NCI-H2227 treated with DMSO at 0.1 percent for 48 hours (cell line): Measurements from ENCODE around the gene KRT35.

Experiments used
- DNase-seq: peaks from one replicate; lab custom pipeline; 2025; lab: John Stamatoyannopoulos, UW

Gene KRT35

DNA sequence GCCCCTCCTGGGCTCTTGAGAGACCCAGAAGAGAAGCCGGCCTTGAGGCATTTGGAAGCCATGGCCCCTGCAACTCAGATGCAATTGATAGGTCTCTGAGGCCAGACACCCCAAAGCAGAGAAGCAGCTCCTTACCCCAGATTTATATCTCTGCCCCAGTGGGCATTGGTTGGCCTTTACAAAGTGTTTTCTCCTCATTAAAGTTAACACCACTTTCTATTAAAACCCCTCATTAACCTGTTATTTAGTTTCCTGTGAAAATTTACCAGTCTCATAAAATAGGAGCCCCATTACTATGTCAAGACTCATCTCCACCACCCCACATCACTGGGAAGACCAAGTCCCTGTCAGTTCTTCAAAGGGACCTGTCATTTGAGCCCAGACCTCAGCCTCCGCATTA lies at the start of gene KRT35:
TSS of gene KRT35 (minus strand) at position 116 of the 400 bp plus-strand sequence. CDS start at position 62, 54 bp downstream.
- no peak for DNase-seq

DNA sequence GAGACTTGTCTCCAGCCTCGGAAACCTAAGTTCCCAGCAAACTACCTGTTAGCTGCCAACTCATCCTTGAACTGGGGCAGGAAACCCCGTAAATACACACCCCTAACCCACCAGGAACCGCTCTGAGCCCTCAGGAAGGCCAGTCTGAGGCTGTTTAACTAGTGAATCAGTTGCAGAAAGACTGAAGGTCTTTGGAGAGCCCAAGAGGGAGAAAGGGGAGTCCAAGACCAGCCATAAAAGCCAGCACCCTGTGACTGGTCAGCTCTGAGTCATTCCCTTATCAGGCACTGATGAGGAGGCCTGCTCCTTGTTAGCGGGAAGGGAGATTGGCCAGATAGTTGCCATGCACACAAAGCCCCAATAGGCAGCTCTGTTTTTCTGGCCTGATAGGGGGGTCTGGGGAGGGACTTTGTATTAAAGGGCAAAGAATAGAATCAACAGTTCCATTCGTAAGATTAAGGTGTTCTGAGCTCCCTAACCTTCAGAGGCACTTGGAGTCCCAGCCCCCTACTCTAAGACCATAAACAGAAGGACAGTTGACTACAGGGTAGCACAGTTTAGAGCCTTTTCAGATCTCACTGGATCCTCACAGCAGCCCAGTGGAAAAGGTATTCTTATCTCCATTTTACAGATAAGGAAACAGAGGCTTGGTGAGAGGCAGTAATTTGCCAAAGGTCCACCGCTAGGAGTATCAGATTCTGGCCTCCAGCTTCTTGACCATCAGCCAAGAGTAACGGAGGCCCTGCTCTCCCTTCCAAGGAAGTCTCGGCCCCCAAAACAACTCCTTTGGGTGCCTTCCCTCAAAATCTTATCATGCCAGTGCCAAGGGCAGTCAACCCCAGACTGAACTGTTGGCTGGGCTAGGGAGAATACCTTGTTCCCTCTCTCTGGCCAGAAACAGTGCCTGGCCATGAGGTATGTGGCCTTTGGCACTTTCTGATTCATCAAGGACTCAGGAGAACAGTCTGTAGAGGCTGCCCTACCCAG lies 49.4 kb upstream of the KRT35 start:
- DNase-seq: no peak

DNA sequence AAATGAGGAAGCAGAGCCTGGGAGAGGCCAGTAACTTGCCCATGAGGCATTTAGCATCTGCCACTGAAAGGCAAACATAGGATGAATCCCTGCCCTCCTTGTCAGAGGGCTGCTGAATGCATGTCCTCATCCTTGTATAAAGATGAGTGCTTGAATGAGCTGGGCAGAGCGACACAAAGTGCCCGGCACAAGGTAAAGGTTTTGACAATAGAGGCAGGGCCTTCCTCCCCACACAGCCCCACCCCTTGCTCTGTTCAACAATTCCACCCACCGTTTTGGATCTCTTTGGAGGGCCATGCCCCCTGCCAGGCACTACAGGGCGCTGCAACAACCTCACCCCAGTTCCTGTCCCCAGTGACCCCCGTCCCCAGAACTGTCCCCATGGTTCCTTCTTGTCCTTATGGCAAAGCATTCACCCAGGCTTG lies 48.6 kb upstream of the KRT35 start:
- DNase-seq: no peak

DNA sequence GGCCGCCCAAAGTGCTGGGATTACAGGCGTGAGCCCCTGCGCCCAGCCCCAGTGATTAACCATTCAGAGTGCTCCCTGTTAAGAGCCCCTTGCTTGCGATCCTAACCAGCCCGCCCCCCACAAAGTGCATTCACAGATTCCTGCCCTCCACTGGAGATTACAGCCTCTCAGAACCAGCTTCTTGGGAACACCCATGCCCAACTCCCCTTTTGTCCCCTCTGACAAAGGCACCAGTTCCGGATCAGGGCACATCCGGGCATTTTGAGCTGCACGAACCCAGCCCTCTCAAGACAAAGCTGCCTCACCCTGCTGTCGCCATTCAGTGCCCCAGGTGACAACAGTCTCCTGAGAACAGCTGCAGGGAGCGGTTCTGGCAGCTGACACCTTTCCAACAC lies 48.0 kb upstream of the KRT35 start:
- no peak for DNase-seq

DNA sequence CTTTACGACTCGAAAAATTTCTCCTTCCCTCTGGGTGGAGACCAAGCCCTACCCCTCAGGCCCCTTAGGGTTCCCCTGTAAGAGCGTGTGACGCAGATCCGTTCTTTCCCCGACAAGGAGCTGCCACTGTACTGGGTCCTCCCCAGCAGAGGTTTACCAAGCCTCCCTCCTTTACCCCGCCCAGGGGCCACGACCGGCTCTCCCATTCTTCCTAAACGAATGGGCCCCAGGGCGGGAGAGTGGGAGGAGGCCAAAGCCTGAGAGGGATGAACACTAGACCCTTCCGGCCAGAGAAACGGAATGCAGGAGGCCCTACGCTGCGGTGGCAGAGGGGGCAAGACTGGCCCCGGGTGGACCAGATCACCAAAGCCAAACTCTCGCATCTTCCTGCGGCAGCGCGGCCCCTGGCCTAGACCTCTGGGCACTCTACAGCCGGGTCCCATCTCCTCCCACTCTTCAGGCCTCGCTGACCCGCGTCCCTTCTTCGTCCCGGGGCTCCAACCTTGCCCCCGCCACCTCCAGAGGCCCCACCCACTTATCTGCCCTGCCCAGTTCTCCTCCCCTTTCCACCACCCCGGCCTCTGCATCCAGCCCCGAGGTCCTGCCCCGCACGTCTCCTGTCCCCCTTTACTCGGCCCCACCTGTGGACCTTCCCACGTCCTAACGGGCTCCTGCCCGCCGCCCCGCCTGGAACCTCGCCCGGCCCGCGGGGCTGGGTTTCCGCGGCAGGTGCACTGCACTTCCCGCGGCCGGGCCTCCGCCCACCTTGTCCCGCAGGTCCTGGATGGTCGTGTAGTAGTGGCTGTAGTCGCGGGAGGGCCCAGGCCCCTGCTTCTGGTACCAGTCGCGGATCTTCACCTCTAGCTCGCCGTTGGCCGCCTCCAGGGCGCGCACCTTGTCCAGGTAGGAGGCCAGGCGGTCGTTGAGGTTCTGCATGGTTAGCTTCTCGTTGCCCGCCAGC lies 46.4 kb upstream of the KRT35 start:
- DNase-seq: no peak

DNA sequence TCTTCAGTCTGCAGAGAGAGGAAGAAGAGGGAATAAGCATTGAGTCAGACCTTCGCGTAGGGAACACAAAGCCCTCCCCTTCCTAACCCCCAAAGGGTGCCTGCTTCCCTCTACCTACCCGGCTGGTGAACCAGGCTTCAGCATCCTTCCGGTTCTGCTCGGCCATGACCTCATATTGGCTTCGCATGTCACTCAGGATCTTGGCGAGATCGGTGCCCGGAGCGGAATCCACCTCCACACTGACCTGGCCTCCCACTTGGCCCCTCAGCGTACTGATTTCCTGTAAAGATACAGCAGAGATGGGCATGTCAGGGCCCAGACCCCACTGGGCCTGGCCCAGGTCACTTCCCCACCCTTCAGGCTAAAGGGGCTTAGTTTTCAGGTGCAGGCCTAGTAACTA lies 43.3 kb upstream of the KRT35 start:
- no peak for DNase-seq

DNA sequence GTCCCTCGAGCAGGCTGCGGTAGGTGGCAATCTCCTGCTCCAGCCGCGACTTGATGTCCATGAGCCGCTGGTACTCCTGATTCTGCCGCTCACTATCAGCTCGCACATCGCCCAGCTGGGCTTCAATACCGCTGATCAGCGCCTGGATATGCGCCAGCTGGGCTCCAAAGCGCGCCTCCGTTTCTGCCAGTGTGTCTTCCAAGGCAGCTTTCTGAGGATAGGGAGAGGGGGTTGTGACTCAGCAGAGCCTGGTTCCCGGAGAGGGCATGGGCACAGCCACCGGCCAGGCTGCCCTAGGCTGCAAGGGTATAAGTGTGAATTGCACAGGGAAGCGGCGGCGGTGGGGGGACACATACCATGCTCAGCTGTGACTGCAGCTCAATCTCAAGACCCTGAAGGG lies 42.8 kb upstream of the KRT35 start:
- no peak for DNase-seq

DNA sequence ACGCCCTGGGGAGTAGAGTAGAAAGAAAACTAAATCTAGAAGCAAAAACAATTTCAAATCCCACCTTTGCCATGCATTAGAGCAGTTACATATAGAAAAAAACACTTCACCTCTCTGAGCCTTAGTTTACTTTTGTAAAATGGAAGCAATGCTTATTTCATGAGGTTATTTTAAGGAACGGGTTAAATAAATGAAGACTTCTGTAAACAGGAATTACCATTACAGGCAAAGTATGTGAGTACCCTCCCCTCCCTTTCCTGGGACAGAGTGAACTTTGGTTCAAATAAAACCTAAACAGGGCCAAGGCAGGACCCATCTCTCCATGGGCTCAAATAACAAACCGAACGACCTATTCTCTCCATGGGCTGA lies 42.3 kb upstream of the KRT35 start:
- DNase-seq: no peak

DNA sequence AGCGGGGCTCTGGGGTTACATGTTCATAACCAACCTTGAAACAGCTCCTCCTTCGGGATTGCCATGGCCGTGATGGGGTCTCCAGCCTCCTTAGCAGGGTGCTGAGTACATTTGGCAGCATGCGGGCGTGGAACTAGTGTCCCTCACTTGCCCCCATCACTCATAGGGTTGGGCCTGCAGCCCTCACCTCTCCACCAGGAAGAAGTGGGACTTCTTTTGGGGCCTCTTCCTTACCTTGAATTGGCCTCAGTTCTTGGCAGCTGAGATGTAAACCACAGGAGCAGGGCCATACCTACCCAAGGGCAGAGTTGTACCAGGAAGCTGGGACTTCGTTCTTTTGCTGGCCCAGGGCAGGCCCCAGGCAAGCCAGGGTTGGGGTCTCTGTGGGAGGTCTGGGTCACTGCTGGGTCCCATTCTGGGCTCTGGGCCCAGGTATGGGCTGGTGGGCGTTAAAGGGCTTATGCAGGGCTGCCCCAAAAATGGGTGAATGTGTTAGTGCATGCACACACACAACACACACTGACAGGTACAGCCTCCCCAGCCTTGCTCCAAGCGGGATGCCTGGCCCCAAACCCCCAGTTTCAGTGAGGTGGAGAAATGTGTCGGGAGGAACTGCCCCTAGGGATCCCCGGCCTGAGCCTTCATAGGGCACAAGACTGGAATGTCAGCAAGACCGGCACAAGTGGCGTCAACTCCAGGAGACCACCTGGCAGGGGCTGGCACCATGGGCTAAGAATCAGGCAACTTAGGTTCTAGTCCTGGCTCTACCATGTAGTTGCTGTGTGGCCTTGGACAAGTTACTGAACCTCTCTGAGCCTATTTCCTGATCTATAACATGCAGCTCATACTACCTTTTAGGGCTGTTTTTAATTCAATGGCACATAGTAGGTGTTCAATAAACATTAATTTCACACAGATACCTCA lies 41.6 kb upstream of the KRT35 start:
- no peak for DNase-seq

DNA sequence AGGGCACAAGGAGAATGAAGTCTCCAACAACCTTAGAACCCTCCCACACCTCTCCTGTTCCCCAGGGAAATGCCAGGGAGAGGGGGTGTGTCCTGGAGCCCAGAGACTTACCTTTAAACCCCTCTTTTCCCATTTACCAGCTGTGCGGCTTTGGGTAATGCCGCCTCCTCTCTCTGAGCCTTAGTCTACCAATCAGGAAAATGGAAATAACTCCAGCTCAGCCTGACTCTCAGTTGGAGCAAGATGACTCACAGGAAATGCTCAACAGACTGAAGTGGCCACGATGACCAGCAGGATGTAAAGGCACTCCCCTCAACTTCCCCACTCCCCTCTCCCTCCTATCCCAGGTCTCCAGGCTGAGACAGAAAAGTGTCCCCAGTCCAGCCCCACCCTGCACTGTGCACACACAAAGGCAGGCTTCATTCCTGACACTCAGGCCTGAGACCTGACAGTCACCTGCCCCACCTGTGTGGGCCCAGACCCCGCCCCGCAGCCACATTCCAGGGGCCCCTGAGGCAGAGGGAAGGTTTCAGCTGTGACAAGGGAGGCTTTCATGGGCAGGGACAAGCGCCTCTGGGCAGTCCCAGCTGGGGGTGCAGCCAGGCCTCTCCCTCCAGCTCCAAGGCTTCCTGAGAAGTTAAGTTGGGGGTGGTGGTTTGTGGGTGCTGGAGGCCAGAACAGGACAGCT lies 40.8 kb upstream of the KRT35 start:
- no peak for DNase-seq

DNA sequence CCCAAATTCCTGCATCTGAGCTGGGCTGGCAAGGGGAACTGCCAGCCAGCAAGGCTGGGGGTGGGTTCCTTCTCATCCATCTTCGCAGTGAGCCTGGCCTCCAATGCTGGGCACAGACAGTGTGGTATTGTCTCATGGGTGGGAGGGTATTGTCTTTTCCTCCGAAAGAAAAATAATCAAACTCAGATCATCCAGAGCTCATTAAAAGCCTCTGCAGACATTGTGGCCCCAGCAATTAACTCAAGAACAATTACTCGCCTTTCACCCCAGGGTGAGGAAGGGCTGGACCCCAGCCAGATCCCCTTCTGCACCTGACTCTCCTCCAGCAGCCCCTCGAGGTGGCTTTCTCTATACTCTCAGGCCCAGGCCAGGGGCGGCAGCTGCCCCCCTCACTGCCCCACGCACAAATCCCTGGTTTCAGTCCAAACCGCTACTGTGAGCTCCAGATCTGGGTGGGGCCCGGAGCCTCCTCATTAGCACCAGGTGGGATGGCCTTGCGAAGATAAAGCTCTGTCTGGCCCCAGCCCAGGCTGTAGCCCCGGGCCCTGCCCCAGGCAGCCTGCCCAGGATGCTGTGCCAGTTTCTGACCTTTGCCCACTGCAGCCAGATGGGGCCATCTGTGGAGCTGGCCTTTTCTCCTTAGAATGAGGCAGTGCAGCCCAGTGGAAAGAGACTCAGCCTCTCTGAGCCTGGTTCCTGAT lies 40.0 kb upstream of the KRT35 start:
- no peak for DNase-seq

DNA sequence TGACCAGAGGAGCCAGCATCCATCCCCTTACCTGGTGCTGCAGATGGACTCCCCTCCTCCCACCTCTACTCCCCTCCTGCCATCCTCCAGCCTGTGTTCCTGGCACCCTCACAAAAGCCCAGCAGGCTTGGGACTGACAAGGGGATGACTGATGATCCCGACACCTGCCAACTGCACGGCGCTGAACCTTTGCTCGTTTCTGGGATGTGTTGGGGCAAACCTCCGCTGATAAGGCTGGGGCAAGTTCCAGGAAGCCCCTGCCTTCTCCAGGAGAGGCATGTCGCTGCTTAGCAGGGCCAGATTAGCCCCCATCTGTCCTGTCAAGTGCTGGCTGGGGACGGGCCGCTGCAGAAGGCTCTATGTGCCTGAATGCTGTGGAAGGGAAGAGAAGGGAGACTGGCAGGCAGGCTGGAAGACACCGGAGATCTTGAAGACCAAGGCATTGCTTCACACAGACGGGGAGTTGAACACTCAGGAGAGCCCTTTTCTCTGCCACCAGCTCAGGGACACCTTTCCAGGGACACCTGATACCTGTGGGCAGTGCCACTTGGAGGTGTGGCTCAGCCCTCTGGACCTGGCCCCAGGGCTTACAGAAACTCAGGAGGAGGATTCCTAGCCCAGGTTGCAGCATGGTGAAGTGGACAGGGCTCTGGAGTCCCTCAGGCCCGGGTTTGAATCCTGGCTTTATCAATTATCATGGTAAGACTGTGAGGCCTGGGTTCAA lies 38.7 kb upstream of the KRT35 start:
- DNase-seq: no peak

DNA sequence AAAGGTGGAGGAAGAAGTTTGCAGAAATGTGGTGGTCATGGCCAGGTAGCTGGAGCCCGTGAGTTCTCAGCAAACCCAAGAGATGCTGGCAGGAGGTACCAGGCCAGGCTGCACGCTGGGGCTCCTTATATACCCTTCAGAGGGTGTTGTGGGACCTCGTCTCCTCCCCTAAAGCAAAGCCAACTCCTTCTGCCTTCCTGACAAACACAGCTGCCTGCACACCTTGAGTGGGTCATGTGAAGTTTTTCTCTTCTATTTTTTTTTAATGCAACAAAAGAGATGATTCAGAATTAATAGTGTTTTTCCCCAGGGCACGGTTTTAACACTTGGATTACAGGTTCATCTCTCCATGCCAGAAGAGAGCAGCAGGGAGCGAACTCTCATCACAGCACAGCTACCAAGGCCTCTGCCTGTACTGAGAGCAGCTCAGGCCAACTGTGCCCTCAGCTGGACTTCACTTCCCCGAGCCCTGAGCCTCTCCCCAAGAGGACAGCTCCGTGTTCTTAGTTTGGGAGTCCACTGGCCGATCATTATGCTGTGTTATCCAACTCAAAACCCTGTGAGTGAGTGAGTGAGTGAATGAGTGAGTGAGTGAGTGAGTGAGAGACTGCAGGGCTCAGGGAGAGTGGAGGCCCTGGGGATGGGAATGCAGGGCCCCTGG lies 38.0 kb upstream of the KRT35 start, which contains the start of gene KRT15:
TSS of gene KRT15 (minus strand) at position 102 of the 661 bp plus-strand sequence. CDS start at position 39, 63 bp downstream.
- DNase-seq: no peak

DNA sequence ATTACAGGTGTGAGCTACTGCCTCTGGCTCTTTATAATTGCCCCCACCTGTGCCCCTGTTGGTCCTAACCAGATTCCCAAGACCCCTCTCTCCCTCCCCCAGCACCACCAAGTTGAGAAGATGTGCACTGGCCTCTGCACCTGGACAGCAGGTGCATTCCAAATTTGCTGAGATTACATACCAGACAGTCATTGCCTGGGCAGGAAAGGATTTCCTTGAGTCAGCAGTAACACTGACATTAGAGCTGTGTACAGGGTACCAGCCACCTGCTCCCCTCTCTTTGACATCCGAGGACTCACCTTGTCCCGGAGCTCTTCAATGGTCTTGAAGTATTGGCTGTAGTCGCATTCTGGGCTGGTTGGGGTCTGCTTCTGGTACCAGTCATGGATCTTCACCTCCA lies 37.1 kb upstream of the KRT35 start:
- DNase-seq: no peak

DNA sequence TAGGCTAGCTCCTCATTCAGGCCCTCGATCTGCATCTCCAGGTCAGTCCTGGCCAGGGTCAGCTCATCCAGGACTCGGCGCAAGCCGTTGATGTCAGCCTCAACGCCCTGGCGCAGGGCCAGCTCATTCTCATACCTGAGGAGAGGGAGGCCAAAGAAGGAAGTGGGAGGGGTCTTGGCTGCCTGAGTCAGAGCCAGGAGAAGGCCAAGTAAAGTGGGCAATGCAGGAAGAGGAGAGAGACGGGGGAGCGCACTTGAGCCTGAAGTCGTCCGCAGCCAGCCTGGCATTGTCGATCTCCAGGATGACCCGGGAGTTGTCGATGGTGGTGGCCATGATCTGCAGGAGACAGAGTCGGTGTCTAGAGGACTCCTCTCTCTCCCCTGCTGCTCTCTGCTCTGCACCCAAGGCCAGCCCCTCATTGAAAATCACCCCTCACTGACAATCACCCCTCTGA lies 35.9 kb upstream of the KRT35 start:
- no peak for DNase-seq

DNA sequence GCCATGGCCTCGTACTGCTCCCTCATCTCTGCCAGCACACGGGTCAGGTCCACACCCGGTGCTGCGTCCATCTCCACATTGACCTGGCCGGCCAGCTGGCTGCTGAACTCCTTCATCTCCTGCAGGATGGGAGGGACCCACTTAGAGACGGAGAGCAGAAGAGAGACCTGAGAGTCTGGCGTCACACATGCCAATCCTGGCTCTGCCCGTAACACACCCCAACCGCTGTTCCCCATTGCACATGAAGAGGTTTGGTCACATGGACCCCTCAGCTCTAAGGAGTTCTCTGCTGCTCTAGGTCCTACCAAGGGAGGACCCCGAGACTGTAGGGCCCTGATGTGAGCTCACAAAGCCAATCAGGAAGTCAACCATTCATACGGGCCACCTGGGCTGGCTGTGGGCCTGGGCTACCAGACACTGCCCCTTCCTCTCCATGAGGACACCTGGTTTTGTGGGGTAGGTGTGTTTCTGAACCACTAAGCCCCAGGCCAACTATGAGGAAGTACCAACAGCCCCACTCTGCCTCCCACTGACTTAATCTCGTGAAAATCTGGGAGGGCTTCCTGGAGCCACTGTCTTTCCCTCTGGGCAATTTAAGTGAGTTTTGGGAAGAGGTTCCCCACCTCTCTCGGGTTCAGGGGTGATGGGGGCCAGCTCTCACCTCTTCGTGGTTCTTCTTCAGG lies 35.3 kb upstream of the KRT35 start:
- no peak for DNase-seq

DNA sequence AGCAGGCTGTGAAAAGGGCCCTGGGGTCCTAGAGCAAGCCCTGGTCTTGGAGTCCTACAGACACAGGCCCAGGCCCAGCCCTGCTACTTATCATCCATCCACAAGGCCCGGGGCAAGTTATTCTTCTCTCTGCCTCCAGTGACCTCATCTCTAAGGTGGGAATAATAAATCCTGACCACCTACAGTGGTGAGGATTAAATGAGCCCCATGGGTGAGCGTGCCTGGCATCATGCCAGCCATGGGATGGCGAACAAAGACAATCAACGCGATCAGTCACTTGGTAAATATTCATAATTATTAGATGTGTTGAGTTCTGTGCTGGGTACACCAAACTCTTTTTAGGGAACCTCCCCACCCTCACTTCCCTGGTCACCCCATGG lies 32.2 kb upstream of the KRT35 start:
- no peak for DNase-seq

DNA sequence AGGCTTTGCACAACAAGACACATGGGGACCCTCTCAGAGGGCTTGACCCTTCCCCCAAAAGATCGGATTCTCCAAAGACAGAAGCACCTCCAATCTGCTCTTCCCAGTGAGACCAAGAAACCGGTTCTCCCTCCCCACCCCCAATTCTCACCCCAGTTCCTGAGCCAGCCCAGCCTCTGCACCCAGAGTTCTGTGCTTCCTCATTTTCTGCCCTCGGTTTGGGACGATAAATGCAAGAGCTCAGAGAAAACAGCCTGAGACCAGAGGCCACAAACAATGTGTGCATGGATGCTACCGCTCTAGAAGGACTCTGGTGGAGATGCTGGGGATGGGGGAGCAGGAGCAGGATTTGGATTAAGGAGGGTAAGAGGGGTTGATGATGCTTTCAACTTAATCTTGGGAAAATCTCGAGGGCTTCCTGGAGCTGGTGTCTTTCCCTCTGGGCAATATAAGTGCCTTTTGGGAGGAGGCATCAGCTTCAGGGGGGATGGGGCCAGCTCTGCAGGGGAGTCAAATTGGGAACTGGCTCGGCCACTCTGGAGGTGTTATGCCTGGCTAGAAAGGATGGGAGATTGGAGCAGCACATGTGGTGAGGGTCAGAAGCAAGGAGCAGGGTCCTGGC lies 31.7 kb upstream of the KRT35 start:
- no peak for DNase-seq
